ENCODE results near the gene ANKFY1. TPM values are rescaled to one million over a fixed set of nuclear protein-coding genes. Genes with fewer than 3 reads are reported as not detected.
"Not testable (repeated sequence)": the region's sequence is repeated elsewhere in the genome, so short reads cannot be mapped to it uniquely, and the experiment has no call there.

ANKFY1 gene
- total RNA-seq, 2 experiments from 2014 or later = 35.4 to 36.6 TPM

- CTCF ChIA-PET = no interaction called here
- POLR2A ChIA-PET = interaction anchor here (1.1 kb wide), 1 partner anchor 103 kb away, joined by 5 read pairs; the partner anchor contains the start of gene UBE2G1
These were observed 1.1 kb downstream of the ANKFY1 start for GRCh38 chr17:4262703-4263102.

- ChIA-PET POLR2A (no interaction called here), CTCF (interaction anchor here (0.5 to 1.6 kb wide), 2 partner anchors 12 to 116 kb away, joined by 4 read pairs; no protein-coding TSS in a partner anchor)
These were observed 2.3 kb downstream of the ANKFY1 start for GRCh38 chr17:4261452-4261851.

- CTCF ChIA-PET = interaction anchor here (0.8 to 1.5 kb wide), 2 partner anchors 9 to 14 kb away, joined by 3 read pairs; no protein-coding TSS in a partner anchor
These were observed 4.9 kb downstream of the ANKFY1 start for GRCh38 chr17:4258867-4259266.

GRCh38 chr17:4256952-4257351 is 6.8 kb downstream of the ANKFY1 start:
- POLR2A ChIA-PET = no interaction called here
- CTCF ChIA-PET = interaction anchor here (0.6 to 1.3 kb wide), 2 partner anchors 9 to 520 kb away, joined by 3 to 4 read pairs; no protein-coding TSS in a partner anchor

More at GRCh38 chr17:4258867-4259266, 4.9 kb downstream of the ANKFY1 start:
- POLR2A ChIA-PET = no interaction called here

GRCh38 chr17:4255271-4255670 is 8.5 kb downstream of the ANKFY1 start:
- POLR2A ChIA-PET = not testable (repeated sequence)
- CTCF ChIA-PET = interaction anchor here (0.7 kb wide), 1 partner anchor 145 kb away, joined by 5 read pairs; no protein-coding TSS in a partner anchor

- ChIA-PET CTCF (interaction anchor here (1.1 to 1.9 kb wide), 4 partner anchors 8 to 162 kb away, joined by 3 to 5 read pairs (median 3); partner anchors contain the start of gene ANKFY1), POLR2A (no interaction called here)
These were observed 12.9 kb downstream of the ANKFY1 start for GRCh38 chr17:4250887-4251286.

GRCh38 chr17:4249452-4250029 is 14.2 kb downstream of the ANKFY1 start:
- POLR2A ChIA-PET = no interaction called here

GRCh38 chr17:4248504-4249277 is 15.1 kb downstream of the ANKFY1 start:
- CTCF ChIA-PET = interaction anchor here (0.6 to 1.9 kb wide), 5 partner anchors 8 to 28 kb away, joined by 3 to 5 read pairs (median 4); no protein-coding TSS in a partner anchor
- POLR2A ChIA-PET = no interaction called here

More at GRCh38 chr17:4249452-4250029, 14.2 kb downstream of the ANKFY1 start:
- CTCF ChIA-PET = interaction anchor here (0.6 to 1.9 kb wide), 7 partner anchors 9 to 164 kb away, joined by 3 to 5 read pairs (median 3); partner anchors contain the start of gene ANKFY1

GRCh38 chr17:4247971-4248388 is 15.8 kb downstream of the ANKFY1 start:
- CTCF ChIA-PET = interaction anchor here (1.3 kb wide), 1 partner anchor 8 kb away, joined by 4 read pairs; no protein-coding TSS in a partner anchor
- POLR2A ChIA-PET = no interaction called here

GRCh38 chr17:4247361-4247970 is 16.3 kb downstream of the ANKFY1 start:
- CTCF ChIA-PET = interaction anchor here (1.3 kb wide), 1 partner anchor 9 kb away, joined by 4 read pairs; no protein-coding TSS in a partner anchor
- POLR2A ChIA-PET = no interaction called here

GRCh38 chr17:4246674-4247073 is 17.1 kb downstream of the ANKFY1 start:
- ChIA-PET CTCF (interaction anchor here (0.6 kb wide), 1 partner anchor 134 kb away, joined by 4 read pairs; no protein-coding TSS in a partner anchor), POLR2A (no interaction called here)

- CTCF ChIA-PET = no interaction called here
- POLR2A ChIA-PET = no interaction called here
These were observed 22.2 kb downstream of the ANKFY1 start for GRCh38 chr17:4241535-4241934.

- CTCF ChIA-PET = no interaction called here
- POLR2A ChIA-PET = no interaction called here
These were observed 27.3 kb downstream of the ANKFY1 start for GRCh38 chr17:4236456-4236855.

- POLR2A ChIA-PET = no interaction called here
- CTCF ChIA-PET = no interaction called here
These were observed 28.2 kb downstream of the ANKFY1 start for GRCh38 chr17:4235372-4236279.

- POLR2A ChIA-PET = no interaction called here
- CTCF ChIA-PET = no interaction called here
These were observed 29.4 kb downstream of the ANKFY1 start for GRCh38 chr17:4234401-4234800.

GRCh38 chr17:4233668-4234258 is 30.0 kb downstream of the ANKFY1 start:
- POLR2A ChIA-PET = interaction anchor here (0.5 to 0.6 kb wide), 2 partner anchors 53 to 632 kb away, joined by 4 to 5 read pairs; no protein-coding TSS in a partner anchor
- CTCF ChIA-PET = no interaction called here

- ChIA-PET POLR2A (no interaction called here), CTCF (no interaction called here)
These were observed 31.5 kb downstream of the ANKFY1 start for GRCh38 chr17:4232168-4232813.
